ENCODE measurements around the gene TXNDC5.
"Not testable (repeated sequence)": the region's sequence is repeated elsewhere in the genome, so short reads cannot be mapped to it uniquely, and the experiment has no call there.

Gene TXNDC5

DNA sequence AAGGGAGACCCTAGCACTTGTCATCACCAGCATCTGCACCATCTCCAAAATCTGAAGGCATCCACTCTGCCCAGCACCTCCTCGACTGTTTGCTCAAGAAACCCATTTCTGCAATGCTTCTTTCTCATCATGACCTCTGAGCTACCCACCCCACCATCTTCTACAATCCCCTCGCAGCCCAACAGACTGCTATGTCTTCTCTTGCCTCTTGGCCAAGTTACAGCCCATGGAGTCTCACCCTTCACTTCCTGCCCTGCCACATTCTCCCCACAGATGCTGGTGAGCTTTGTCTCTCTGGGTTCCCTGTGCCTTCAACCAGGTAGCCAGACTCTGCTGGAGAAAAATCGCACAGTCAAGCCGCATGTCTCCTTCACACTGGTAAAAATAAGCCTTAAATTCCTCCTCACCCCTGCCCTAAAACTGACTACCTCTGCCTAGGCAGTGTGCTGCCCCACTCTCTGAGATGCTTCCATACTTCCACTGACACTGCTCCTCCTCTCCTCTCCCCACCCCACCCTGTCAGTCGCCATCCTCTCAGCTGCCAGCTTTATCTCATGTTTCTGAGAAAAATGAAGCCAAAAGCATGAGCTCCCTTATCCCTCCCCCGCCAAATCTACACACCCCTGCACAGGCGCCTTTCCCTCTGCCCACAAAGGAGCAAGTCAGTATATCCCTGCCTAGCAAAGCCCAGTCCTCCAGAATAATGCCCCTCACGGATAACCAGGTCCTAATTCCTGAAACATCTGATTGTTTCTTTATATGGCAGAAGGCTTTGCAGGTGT lies 2.3 kb upstream of the TXNDC5 start:
- DNase-seq, result peak; percentile 87

DNA sequence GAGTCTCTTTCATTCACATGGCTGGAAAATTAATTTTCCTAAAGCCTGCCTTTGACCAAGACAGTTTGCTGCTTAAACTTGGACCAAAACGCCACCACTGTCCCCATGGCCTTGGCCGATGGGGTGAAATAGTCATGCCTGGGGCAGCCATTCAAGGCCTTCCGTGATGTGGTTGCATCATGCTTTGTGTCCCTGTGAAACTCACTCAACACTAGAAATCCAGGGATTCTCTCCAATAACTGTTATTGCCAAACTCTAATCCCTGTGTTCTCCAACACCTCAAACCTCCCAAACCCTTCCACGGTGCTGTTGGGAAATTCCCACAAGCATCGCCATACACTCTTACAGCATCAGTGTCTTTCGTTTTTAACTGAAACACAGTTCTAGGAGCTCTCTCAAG lies 1.4 kb upstream of the TXNDC5 start:
- no peak for DNase-seq

DNA sequence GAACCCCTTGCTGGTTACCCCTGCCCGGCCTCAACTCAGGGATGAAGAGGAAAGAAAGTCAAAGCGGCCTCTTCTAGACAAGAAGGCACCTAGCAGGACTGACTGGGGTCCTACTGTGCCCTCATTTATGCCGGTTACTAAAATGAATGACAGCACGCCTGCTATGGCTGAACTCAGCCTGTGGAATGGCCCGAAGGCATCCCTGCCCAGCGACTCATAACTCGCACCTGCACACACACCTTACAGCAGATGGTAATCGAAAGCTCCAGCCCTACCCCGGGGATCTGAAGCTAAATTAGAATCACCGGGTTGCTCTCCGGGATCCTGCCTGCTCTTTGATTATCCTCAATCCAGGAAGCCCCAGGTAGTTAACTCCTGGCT lies 747 bp upstream of the TXNDC5 start:
- no peak for DNase-seq

DNA sequence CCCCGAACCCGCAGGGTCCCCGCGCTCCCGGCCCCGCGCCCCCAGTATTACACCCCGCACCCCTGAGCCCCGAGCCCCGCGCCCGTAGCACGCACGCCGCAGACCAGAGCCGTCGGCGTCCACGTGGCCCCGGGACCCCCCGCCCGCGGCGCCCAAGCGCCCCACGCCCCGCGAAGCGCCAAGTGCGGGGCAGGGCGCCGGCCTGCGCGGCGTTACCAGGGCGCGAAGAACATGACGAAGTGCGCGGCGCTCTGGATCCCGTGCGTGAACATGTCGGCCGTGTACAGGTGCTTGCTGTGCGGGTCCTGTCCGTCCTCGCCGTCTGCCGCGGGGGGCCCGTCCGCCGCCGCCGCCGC lies 312 bp downstream of the TXNDC5 start:
- DNase-seq, result no peak

DNA sequence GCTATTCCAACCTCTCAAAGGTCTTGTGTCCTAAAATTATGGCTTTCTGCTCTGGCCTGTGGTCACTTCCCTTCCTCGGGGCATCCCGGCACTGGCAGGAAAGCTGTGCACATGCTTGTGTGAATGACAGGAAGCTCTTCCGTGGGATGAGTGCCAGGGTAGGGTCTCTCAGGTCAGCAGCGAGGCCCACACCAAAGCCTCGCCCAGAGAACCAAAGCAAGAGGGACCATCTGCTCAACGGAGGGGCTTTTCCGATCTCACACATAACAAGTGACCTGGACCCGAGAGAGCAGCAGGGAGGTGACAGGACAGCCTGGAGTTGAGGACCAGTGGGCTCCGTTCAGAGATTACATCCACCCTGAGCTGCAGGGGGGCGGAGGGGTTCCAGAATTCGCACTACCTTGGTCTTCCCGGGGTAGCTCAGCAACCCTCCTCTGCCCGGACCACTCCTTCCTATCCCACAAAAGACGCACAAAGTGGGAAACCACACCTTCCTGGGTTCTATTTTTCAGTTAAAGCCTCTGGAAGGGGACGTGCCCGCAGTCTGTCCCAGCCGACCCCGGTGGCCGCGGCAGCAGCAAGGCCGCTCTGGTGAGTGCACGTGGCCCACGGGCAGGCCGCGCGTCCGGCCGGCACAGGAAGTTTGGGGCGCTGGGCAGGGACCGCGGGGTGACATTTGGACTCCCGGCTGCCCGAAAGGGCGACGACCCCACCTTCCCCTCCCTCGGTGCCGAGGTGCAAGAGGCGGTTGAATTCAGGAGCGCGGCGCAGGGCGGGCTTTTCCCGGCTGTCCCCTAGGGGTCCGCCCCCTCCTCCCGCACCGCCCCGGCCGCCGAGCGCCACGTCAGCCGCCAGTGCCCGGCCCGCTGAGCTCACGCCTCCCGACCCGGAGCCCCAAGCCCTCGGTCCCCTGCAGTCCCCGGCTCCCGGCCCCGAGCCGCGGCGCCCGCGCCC lies 988 bp downstream of the TXNDC5 start:
- peak; percentile 77 for DNase-seq

DNA sequence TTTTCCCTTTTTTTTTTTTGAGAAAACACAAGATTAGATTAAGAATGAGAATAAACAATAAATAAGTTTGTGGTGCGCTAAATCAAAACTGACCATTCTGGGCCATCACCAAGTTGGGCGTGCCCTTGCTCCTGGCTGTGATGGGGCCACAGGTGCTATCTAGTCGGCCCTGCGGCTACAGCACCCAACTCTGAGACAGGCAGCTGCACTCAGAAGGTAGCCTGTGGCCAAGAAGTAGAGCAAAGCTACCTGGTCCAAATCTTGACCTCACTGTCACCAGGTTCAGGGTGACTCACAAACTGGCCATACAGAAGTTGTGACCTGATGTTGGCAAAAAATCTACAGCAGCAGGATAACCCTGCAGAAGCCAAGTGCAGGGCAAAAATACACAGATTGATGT lies 3.4 kb downstream of the TXNDC5 start:
- no peak for DNase-seq

DNA sequence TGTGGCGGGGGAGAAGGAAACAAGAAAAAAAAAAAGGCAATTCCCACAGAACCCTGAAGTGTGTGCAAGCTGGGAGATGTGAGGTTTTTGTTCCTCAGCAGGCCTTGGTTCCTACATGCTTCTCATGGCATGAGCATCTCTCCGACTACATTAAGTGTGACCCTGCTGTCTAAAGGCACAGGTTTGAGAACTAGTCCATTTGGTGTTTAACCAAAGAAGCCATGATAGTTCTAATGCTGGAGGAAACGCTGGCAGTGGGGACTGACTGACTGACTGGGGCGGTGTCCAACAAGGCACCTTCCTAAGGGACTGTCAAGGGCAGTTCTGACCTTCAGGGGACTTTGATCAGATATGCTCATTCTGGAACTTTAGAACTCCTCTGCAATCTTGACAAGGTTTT lies 3.8 kb downstream of the TXNDC5 start:
- DNase-seq, result no peak

DNA sequence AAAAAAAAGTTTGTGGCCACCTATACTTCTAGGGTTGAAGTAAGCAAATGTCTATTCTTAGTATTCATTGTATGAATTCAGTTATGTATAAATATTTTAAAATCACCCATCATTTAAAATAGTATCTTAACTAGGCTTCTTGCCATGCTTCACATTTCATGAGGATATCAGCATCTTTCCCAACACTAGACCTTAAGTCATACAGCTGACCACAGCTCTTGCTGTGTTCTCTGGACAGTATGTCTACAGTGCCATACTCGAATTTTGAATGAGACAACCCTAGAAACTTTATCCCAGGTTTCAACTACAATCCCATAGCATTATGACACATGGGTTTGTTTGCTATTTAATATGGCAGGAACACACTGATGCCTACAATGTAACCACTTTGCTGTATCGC lies 5.2 kb downstream of the TXNDC5 start:
- no peak for DNase-seq

DNA sequence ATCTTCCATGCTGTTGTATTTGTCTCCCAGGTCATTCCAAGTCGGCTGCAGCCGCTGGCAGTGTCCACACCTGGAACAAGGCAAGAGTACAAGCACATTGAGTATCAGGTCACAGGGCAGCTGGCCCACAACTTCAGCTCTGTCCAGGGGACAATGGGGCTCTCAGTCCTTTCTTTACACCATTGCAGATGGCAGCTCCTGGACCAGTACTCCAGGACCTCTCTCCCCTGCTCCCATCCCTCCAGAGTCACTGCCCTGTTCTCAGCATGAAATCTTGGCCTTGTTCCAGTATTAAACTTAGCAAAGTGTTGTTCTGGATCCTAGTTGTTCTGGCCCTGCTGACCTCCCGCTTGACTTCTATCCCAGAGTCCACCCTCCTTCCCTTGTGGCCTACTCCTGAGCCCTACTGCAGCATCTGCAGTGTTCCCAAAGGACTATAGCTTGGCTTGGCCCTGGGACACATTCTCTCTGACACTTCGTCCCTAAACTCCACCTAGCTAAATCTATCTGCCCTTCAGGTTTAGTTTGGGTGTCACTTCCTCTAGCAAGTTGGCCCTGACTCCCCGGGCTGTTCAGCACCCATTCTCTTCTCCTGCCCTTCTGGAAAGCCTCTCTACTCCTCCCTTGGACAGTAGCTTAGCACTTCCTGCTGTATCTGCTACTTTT lies 5.8 kb downstream of the TXNDC5 start:
- no peak for DNase-seq

DNA sequence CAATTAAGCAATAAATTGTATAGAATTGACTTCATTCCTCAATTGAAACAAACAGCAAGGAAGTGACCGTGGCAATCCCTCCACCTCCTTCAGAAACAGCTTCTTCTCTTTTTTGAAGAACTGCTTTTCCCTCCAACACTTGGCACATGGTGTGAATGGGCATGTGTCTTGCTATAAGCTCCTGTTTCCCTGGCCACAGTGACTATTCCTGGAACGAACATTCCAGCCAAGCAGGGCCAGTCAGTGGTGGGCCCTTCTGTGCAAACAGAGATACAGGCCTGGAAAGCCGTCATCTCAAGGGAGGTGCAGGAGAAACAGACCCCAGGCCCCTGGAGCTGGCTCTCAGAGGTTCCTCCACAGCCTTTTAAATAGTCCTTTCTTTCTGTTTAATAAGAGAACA lies 6.9 kb downstream of the TXNDC5 start:
- no peak for DNase-seq

DNA sequence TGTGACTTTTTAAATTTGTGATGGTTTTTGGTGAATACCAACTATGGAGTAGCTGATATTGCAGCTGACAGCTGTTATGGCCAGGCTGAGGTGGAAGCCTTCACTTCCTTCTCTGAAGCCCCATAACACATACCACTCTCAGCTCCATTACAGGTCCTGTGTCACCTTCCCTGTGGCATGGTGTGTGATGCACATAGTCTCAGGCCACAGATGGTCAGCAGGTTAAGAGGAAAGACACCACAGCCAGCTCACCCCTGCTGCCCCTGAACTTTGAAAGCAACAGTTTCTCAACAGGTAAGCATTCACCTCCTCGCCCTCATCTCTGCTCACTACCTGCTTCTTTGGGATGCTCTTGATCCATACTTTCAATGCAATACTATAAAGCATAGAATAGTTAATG lies 7.7 kb downstream of the TXNDC5 start:
- no peak for DNase-seq

DNA sequence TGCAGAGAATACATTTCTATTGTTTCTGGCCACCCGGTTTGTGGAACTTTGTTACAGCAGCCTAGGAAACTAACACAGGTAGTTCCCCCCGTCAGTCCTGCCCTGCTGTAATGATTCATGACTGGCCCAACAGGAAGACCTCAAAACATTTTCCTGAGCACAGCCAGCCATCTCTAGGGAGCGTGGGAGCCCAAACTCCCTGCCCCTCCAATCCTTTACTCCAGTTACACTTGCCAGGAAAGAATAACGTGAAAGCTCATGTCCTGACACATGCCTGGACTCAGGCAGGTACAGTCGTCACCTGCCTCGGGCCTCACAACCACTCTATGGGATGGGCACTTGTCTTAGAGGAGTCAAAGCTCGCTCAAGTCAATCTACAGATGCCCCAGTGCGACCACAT lies 8.4 kb downstream of the TXNDC5 start:
- DNase-seq, result no peak

DNA sequence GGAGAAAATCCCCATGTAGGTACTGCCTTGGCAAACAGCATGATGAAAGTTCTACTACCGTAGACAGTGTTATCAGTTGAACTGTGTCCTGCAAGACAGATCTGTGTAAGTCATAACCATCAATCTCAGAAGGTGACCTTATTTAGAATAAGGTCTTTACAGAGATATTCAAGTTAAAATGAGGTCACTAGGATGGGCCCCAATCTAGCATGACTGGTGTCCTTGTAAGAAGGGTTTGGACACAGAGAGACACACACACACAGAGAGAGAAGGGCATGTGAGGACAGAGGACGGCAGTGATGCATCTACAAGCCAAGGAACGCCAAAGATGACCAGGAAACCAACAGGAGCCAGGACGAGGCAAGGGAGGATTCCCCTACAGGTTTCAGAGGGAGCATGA lies 8.8 kb downstream of the TXNDC5 start:
- no peak for DNase-seq

DNA sequence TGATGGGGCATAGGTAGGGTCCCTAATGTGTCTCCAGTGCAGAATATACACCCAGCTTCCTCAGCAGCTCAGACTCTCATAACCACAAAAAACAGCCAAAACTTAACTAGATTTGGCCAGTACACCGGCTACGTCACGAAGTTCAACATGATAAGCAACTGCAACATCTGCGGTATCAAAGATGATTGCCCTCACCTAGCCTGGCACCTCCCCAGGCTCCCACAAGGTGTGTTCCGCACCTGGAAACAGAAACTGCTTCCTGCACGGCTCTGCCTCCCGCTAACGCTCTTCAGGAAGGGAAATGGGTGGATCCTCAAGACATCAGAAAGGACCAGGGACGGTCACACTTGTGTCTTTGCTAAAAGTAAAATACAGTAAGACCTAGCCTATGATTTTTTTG lies 9.5 kb downstream of the TXNDC5 start:
- DNase-seq, result no peak

DNA sequence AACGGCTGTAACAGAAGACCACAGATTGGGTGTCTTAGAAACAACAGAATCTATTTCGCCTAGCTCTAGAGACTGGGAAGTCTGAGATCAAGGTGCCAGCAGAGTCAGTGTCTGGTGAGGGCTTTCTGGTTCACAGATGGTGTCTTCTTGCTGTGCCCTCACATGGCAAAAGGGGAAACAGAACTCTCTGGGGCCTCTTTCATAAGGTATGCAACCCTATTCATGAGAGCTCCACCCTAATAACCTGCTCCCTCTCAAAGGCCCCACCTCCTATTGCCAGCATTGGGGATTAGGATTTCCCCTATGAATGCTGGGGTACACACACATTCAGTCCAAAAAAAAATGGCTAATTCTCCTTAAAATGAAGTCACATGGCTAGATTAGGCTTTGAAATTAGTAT lies 10.0 kb downstream of the TXNDC5 start:
- peak; percentile 36 for DNase-seq

DNA sequence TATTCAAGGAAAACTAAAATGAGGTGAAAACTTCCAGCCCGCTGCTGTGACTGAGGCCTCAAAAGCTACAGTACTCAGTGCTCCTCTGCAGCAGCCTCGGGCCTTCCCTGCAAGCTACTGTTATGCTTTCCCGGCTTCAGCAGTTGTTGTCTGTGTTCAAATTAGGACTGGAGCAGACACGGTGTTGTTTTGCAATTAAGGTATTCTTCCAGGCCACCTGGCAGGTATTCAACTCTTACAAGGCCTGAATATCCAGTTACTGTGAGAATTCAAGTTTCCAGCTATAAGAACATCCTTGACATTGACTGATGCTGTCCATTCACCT lies 10.7 kb downstream of the TXNDC5 start:
- no peak for DNase-seq

DNA sequence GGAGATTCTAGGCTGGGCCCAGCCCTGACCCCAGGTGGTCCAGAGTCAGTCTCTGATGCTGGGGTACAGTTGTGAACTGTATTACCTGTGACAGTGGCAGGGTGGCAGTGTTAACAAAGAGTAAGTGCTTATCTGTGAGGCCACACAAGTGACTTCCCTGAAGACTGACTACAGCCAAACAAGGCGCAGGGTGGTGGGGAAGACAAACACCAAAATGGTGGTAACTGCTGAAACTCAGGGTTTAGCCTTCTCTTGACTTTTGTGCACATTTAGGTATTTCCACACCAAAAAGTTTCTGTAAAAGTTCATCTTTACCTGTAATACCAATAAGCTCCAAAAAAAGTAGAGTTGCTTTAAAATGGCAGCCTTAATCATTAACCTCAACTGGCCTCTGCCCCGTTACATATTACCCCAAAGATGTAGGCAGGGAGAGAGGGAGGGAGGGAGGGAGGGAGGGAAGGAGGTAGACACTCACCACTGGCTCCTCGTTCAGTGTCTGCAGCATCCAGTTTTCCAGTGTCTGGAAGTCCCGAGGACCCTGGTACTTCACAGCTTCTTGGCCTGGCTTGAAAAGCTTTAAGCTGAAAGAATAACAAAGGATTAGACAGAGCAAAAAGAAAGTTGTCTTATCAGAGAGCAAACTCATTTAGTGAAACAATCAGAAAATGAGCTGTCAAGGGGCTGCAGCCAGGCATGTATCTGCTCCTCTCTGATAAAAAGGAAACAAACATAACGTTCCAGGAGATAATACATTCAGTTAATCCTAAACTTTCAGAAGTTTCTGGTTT lies 11.3 kb downstream of the TXNDC5 start:
- peak; percentile 93 for DNase-seq

DNA sequence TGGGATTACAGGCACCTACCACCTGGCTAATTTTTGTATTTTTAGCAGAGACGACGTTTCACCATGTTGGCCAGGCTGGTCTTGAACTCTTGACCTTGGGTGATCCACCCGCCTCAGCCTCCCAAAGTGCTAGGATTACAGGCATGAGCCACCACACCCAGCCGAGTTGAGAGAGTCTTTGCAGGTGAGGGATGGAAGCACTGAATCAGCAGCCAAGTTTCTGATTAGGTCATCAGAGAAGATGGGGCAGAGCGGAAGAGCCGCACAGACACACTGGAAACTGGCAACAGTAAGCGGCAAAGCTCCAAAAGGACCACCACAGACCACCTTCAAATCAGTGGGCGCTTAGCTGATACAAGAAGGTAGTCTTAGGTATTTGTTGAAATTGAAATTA lies 12.4 kb downstream of the TXNDC5 start:
- not testable (repeated sequence) for DNase-seq

DNA sequence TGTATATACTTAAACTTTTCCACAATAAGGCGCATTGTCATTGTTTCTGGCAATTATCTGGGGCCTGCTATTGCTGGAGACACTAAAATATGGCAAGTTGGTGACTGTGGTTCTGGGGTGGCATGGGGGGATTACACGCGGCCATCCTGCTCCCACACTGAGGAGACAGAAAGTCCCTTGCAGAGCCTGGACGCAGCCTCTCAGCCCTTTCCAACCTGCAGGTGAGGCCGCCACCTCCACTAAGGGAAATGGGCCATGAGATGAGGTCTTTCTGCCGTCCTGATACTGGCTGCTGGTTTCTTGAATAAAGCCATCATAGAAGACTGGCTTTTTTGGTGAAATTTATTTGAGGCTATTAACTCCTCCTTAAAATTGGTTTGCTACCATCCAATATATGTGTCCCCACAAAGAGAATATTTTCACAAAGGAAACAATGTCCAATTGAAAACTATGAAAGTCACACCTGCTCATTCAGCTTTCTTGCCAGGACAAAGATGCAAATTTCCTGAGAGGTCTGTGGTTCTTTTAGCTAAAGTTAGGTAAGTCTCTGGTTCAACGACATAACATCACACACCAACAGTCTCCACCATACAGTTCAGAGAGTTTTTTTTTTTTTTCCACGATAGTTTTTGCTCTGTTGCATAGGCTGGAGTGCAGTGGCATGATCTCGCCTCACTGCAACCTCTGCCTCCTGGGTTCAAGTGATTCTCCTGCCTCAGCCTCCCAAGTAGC lies 13.0 kb downstream of the TXNDC5 start:
- no peak for DNase-seq

DNA sequence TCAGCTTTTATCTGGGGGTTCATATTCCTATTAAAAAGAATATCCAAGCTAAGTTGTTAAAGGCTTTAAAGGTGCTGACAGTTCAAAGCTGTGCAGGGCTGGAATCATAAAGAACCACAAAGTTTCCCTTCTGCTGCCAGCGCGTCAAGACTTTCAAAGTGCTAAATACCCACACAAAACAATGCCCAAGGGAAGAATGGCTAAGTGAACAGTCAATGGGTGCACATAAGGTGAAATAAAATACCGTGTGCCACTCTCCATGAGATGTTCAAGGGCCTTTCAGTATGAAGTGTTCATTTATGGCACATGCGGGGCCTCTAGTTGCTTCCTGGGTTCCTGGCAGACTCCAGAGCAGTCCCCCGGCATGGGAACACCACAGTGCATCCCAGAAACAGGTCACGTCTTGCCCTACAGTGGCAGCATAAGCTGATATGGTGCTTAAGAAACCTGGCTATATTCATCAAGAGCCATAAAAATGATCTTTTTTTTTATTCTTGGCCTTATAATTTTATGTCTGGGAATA lies 14.1 kb downstream of the TXNDC5 start:
- DNase-seq, result no peak

DNA sequence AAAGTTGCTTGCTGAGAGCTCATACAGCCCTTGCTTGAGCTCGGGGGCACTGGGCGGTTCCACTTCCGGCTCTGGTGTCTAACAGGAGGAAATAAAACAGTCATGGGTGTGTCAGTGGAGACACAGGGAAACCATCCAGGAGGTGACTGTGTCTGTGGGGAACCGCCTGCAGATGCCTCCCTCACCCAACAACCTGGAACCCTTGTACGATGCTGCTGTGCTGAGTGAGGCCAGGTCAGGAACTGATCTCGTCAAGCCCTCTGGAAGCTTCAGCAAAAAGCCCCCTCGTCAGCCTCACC lies 15.5 kb downstream of the TXNDC5 start:
- DNase-seq, result no peak

Data from OCI-M1 (cell line).